GM19328 (cell line): ENCODE measurements around the gene AEBP2.

ENCODE experiments used
- ATAC-seq: cut with Tn5 transposase; IDR thresholded peaks from one replicate; pipeline ENCODE4 v1.9.1; 2021; ENCODE audit warnings: mild to moderate bottlenecking, moderate library complexity; ENCODE audit not compliant: unreplicated experiment

Gene AEBP2

DNA sequence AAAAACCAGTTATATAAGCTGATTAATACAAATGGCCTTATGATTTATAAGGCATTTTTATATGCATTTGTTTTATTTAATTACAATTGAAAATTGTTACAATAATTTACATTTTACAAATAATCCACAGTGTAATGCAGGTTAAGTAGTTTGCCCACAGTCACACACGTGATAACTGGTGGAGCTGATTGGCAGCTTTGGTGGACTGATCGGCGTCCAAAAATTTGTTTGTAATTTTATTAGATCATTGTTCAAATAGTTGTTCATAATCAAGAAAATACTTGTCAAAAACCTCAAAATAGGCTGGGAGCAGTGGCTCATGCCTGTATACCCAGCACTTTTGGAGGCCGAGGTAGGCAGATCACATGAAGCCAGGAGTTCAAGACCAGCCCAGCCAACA, 59.7 kb downstream of the AEBP2 start:
- no peak for ATAC-seq

DNA sequence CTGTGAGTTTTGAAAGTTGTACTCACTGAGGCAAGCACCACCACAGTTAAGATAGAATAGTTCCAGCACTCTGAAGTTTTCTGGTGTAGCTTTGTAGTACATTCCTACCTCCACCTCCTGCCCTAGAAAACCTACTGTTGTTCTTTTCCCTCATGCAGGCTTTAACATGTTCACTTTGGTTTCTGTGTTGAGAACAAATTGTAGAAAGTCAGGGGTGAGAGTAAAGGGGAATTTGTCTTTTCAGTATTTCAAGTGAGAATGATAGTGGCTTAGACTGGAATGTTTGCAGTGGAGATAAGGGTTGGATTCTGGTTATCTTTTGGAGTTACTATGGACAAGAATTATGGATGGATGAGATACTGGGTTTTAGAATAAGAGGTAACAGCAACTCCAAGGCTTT, 67.2 kb downstream of the AEBP2 start:
- ATAC-seq, result no peak

DNA sequence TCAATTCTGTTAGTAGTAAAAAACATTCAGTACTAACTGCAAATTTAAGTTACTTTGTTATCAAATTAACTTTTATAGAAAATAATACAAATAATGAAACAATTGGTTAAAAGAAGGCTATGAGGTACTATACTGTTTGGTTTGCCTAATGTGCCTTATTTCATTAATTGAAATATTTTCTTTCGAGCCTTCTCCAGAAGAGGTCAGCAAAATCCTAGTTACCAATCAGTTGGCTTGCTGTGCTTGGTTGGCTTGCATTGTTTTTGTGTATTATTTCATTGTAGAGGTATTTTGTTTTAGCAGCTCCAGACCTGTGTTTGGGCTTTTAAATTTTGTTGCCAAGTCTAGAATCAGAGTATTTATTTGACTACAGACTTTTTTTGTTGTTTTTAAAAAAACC, 68.5 kb downstream of the AEBP2 start:
- ATAC-seq, result no peak

DNA sequence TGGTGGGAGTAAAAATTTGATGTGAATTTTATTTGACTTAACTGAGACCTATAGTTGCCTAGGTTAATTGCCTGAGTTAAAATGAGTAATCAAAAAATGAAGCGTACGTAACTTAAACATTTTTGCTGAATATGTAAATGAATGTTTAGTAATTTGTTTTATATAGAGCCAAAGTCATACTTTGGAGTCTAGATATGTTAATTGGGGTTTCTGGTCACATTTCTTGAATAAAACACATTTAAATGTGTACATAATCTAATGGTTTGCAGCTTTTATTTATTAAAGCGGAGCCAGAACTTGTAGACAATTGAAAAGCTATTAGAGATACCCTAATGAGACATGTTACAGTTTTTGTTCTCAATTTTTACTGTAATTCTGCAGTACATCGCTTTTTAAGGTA, 71.2 kb downstream of the AEBP2 start:
- no peak for ATAC-seq

DNA sequence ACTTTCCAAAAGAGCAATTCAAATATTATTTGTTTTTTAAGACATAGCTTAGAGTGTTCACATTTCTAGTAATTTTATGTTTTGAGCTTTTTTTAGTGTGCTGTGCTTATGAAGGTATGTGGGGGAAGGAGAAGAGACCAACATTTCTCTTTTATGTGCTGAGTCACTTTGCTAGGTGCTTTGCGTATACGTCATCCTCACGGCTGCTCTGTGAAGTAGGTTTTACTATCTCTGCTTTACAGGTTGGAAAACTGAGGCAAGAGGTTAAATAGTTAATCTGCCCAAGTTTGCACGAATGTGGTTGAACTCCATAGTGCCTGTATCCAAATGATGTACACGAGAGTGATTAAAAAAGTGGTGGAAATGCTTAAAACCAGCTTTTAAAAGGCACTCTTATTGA, 75.9 kb downstream of the AEBP2 start:
- ATAC-seq, result no peak

DNA sequence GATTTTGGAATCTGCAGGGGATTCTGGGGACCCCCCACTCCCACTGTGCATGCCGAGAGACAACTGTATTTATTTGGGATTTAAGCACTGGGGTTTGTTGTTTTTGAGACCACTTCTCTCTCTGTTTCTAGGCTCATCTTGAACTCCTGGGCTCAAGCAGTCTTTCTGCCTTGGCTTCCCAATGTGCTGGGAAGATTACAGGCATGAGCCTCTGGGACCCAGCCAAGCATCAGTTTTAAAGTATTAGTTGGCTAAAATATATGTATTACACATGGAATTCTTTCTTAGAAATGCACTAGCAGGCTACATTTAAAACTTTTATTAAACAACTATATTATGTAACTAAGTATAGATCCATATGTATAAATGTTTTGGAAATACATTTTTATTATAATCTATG, 78.3 kb downstream of the AEBP2 start:
- ATAC-seq, result no peak

DNA sequence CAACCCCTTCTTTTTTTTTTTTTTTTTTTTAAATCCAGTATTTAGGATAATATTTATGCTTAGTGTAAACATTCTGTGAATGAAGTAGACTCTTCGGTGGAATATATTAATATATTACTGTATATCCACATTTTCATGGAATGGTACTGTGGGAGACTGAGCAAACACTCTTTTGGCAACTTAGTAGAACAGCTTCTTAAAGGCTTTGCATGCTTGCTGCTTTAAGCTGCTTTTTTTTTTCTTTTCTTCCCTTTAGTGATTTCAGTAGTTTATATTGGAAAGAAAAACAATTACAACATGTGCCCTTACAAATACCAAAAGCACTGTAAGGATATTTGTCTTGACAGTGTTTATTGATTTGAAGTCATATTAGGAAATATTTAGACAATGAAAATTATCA, 78.9 kb downstream of the AEBP2 start:
- ATAC-seq, result no peak

DNA sequence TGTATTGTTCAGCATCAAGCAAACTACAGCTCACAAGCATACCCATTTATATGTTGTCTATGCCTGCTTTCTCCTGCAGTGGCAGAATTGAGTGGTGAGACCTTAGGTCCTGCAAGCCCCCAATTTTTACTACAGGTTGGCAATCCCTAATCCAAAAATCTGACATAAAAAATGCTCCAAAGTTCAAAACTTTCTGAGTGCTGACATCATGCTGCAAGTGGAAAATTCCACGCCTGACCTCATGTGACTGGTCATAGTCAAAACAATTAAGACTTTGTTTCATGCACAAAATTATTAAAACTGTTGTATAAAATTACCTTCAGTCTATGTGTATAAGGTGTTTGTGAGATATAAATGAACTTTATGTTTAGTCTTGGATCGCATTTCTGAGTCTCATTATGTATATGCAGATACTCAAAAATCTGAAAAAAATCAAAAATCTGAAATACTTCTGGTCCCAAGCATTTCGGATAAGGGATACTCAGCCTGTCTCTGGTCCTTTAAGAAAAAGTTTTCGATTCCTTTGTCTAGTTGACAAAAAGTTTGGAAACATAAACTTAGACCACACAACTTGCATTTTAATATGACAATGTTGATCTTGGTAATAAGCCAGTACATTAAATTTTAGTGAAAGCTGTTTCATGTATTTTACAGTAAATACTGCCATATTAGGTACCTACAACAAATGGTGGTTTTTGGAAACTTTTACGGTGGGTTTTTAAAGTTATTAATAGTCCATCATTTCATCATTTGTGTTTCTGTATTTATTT, 81.5 kb downstream of the AEBP2 start:
- ATAC-seq, result no peak

DNA sequence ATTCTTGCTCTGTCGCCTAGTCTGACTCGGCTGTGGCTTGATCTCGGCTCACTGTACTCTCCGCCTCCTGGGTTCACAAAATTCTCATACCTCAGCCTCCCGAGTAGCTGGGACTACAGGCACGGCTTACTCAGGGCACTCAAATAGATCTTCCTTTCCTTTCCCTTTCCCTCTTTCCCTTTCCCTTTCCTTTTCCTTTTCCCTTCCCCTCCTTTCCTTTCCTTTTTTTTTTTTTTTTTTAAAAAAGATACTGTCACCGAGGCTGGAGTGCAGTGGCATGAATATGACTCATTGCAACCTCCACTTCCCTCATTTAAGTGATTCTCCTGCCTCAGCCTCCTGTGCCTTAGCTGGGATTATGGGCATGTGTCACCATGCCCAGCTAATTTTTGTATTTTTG, 86.0 kb downstream of the AEBP2 start:
- no peak for ATAC-seq

DNA sequence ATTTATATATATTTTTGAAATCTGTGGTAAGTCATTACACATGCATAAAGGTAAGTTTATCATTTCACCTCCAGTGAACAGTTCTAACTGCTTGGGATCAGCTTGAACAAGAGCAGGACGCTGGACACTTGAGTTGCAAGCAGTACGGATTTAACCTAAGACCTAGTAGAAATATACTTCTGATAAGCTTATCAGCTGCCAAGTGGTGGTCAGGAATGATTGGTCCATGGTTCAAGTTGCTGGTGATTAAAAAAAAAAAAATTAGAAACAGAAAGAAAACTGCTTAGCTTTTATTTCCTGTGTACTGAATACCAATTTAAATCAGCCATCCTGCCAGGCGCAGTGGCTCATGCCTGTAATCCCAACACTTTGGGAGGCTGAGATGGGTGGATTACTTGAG, 88.6 kb downstream of the AEBP2 start:
- no peak for ATAC-seq

DNA sequence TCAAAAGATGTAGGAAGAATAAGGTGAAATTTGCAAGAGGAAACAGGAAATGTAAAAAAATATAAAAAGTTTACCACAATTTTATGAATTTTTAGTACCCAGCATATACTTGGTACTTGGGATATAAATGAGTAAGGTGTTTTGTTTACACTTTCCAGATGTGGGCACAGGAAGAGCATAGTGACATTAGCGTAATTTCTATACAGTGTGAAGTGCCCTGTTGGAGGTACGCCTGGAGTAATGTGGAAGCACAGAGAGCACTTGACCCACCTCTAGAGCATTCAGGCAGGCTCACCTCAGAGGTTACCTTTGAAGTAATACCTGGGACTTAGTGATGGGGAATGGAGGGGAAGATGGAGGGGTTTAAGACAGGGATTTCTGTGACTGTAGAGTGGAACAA, 89.5 kb downstream of the AEBP2 start:
- ATAC-seq, result no peak

DNA sequence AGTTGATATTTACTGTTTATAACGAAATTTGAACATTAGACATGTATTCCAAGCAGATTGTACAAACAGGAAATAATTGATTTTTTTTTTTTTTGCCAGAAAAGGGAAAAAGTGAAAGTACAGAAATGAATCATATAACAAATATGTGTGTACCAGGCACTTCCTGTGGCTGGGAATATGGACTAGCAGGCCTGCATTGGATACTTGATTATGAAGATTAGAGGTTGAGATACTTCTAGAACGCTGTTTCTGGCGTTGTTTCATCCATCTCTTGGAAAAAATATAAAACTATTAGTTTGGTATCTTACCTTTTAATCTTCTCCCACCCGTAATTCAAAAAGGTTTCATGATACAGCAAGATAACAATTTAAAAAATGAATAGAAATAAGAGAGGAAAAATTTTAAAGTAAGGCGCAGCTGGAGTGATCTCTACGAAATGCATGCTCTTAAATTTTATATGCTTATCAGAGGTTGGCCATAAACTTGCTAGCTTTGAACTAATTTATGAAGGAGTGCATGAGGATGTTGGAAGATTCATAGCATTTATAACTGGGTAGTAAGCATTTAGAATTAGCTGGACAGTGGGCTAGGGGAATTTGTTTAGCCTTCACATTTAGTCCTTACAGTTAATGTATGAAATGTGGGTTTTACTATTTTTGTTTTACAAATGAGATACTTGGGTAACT, 90.8 kb downstream of the AEBP2 start:
- ATAC-seq, result no peak

DNA sequence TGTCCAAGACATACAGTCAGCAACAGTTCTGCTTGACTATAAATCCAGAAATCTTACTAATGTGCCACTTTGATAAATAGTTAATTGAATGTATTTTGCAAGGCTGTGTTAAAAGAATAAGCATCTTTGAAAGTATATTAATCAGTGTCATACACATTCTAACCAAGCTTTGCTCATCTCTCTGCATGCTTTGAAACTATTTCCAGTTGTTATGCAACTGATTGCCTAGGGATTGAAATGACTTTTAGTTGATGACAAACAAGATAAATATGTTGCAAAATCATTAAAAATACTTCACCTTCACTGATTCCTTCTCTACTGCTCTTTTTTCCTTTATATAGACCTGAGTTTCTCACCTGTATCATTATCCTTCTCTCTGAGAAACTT, 91.3 kb downstream of the AEBP2 start:
- no peak for ATAC-seq

DNA sequence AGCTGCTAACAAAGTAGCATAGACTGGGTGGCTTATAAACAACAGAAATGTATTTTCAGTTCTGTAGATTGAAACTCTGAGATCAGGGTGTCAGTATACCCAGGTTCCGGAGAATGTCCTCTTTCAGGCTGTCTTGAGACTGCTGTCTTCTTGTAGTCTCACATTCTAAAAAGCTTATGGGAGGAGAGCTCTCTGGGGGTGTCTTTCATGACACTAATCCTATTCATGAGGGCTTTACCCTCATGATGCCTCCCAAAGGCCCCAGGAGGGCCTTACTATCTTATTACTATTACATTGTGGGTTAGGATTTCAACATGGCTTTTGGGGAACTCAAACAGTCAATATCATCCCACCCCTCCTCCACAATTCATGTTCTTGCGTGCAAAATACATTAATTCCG, 94.3 kb downstream of the AEBP2 start:
- ATAC-seq, result no peak

DNA sequence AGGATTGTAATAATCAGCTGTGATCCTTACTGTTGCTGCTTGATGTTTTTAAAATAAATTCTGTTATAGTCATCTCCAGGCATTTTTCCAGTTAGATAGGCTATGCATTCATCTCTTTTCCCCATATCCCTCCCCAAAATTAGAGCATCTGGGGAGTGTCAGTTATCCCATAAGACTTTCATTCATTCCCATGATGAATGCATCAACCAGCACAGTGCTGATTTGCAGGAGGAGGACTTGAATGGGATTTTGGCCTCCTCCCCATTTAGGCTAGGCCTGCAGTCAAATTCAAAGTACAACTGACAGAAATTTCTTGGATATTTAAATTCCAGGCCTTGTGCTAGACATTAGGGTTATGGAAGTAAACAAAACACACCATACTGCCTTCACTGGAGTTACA, 99.8 kb downstream of the AEBP2 start:
- no peak for ATAC-seq

DNA sequence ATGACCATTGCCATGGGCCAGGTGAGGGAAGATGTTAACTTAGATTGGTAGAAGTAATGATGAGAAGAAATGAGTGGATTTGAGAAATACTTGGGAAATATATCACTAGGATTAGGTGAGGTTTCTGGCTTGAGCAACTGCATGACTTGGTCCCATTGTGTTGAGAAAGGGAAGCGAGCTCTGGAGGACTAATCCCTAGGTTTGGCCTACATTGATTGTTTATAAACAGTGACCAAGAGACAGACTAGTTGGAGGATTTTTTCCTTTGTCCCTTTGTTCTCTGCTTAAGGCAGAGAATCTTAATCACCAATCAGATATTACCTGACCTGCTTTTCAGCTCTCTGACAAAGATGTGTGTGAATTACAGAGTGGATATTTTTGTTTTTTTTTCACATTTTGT, 100.5 kb downstream of the AEBP2 start:
- ATAC-seq, result no peak

DNA sequence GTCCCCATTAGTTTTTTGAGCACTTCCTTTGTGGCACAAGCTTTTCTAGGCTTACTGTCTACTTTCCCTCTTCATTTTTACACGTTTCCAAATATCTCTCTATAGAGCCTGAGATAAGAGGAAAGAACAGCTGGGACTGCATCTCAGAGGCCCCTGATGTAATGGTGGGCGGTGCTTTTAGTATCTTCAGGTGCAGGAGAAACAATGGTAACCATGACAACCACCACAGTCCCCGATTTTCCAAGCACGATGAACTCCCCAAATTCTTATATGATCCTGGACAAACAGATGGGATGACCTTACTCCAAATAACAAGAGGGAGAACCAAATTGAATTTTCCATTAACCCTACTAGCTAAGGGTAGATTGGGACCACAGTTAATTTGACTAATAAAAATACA, 103.3 kb downstream of the AEBP2 start:
- ATAC-seq, result no peak

DNA sequence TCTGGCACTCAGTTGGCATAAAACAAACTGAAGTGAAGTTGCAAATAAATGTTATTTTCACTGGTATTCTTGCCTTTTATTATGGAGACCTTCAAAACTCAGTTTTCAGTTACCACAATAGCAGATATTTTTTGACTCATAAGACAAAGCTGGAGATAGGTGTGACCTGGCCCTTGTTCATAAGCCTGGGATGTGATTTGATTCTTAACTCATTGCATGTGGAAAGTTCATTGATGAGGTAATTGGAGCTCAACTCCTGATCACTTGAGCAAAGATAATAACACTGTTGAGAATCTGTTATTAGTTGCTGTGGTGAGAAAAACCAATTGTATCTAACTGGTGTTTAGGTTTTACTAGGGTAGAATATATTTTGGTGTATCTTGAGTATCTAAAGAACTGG, 105.1 kb downstream of the AEBP2 start:
- ATAC-seq, result no peak

DNA sequence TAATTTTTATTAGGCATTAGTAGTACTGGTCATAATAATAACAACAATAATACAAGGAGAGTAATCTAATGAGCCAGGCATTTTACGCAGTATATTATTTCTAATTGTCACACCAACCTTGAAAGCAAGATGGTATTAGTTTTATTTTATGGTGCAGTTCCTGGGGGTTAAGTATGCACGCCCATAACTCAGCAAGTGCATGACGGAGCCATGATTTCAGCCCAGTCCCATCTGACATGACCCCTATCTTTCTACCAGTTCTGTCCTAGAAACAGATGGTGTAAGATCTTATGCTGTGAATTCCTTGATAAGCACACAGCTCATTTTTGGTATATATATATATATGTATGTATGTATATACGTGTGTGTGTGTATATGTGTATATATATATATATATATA, 106.0 kb downstream of the AEBP2 start:
- no peak for ATAC-seq

DNA sequence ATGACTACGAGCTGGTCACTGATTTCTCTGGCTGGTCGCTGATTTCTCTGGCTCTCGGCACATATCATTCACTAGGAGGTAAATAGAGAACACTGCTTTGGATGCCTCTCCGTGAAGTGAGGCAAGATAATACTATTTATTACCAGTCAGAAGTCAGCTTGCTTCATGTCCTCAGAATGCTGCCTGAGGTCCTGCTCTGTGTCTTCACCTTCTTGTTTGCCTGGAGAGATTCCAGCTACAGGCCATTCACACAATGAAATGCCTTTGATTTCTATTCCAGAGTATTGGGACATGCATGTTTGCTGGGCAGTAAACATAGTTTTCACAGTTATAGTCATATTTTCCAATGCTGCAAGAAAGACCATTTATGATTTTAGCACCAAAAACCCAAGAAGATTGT, 106.7 kb downstream of the AEBP2 start:
- no peak for ATAC-seq

DNA sequence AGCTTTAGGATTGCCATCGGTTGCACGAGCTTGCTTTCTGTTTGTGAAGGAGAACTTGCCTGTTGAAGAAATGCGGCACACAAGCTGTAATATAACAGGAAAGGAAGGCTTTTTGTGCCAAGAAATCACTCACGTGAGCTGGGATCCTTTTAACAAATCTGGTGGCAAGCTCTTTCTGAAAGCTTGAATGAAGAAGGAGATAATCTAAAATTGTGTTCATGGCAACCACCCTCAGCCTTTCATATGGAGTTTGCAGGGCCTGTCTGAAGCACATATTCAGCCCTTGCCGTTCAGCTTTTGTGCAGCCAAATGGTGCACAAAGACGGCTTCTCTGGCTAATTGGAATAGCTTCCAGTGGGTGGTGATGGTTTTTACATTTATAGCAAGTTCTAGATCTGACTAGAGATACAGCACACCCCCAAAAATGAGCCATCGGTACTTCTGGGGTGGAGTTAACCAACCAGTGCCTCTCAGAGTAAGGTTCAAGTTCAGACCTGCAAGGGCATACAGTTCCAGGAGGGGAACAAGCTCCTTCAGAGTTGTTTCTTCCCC, 107.4 kb downstream of the AEBP2 start:
- no peak for ATAC-seq

DNA sequence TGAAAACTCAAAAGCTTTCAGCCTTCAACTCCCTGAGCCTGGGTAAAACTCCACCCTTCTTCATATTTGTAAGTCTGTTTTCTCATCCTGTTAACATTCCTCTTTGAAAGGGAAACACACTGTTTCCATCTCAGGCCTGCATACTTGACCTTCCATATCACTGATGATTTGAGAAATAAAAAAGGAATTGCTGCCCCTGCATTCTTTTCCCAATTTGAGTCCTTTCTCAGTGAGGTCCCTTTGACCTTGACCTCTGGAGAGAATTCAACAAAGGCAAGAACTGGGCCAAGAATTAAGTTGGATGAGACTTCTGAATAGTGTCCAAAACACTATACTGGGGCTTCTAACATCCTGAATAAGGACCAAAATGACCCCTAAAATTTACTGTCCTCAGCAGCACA, 108.0 kb downstream of the AEBP2 start:
- ATAC-seq, result no peak

DNA sequence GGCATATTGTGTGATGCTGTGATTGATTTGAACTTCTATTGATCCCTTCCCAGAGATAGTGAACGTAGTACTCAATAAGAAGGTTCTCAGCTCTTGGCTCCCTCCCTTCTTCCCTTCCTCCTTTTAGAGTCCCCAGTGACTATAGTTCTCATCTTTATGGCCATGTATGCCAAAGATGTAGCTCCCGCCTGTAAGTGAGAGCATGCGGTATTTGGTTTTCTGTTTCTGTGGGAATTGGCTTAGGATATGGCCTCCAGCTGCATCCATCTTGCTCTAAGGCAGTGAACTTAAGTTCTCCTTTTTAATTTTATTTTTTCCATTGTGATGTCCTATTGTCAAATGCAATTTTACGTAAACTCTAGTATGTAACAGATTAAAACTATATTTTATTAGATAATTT, 109.5 kb downstream of the AEBP2 start:
- no peak for ATAC-seq
